ENCODE data around the gene LIX1L. TPM values are rescaled to one million over a fixed set of nuclear protein-coding genes. Genes with fewer than 3 reads are reported as not detected.

The LIX1L gene
- total RNA-seq, 1 experiment from 2014 or later = 12.4 TPM

DNA sequence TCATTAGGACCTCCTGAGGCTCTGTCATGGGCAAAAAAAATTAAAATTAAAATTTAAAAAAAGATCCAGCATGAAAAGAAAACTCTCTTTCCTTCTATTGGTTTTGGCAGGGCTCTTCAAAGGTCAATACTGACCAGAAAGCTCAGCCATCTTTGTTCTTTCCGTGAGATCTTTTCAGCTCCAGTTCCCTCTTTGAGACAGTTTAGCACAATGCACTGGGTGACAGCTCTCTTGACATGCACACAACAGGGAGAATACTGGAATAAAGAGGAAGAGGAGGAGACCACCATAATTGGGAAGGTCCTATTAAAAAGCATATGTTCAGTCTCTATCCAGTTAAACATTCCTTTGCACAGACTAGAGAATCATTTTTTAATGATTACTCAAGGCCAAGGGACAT lies 6.3 kb downstream of the LIX1L start:
- Histone ChIP-seq H3K9ac (ENCODE audit: low read length) (no peak overlapping the region), H3K27me3 (ENCODE audit: insufficient read depth, low read length) (no peaks in the 10 kb centered on the region), H3K4me3 (replicated peaks in 1 of 2; ENCODE audit: low read depth in 1 of 2, low read length in 2 of 2) (no peak overlapping the region), H2AFZ (ENCODE audit: low read depth, low read length, poor library complexity, severe bottlenecking) (no peak overlapping the region), H3K9me3 (ENCODE audit: control insufficient read depth in 1 of 2, insufficient read depth in 1 of 2, low read depth in 1 of 2, low read length in 2 of 2) (no peaks in the 10 kb centered on the region), H3K4me2 (ENCODE audit: low read length) (no peak overlapping the region), H4K20me1 (ENCODE audit: insufficient read depth) (no peaks in the 10 kb centered on the region), H3K9me2 (ENCODE audit: insufficient read depth) (no peaks in the 10 kb centered on the region), H3K79me2 (ENCODE audit: insufficient read depth, low read length) (no peaks in the 10 kb centered on the region), H3K36me3 (ENCODE audit: control insufficient read depth in 1 of 2, insufficient read depth in 2 of 2, low read length in 2 of 2) (no peaks in the 10 kb centered on the region), H3K27ac (ENCODE audit: low read depth, low read length) (no peak overlapping the region), H3K4me1 (ENCODE audit: control insufficient read depth in 1 of 2, insufficient read depth in 2 of 2, low read length in 2 of 2) (peaks cover 2% of the 10 kb centered on the region in 2 experiments; a peak in 2 of 4 replicates)
- BruUV-seq (replicated peaks) = no TSS peak
- intact Hi-C loops (cut with micrococcal nuclease) = no loop called here
- RAD21 ChIA-PET (ENCODE audit: low non-redundant PET in 1 of 2, low total read pairs in 2 of 2, uncharacterized antibody in 2 of 2, unreplicated experiment in 2 of 2) = no interaction called here
- CTCF ChIA-PET = no interaction called here
- TF ChIP-seq EGR1 (IDR thresholded peaks at IDR 0.05; ENCODE audit: low read depth) (no peak), ZFX (IDR thresholded peaks at IDR 0.05) (no peak), SRF (IDR thresholded peaks at IDR 0.05; ENCODE audit: low read depth) (no peak), EZH2phosphoT487 (IDR thresholded peaks at IDR 0.05; ENCODE audit: borderline replicate concordance) (no peak), SIN3A (IDR thresholded peaks at IDR 0.05; ENCODE audit: low read depth) (no peak)
- no peak for ATAC-seq
- POLR2A ChIA-PET = interaction anchor here (1.0 kb wide), 1 partner anchor 24 kb away, joined by 3 read pairs; the partner anchor contains the start of gene RBM8A
- DNase-seq (ENCODE audit: low read depth, low spot score) = no peak

DNA sequence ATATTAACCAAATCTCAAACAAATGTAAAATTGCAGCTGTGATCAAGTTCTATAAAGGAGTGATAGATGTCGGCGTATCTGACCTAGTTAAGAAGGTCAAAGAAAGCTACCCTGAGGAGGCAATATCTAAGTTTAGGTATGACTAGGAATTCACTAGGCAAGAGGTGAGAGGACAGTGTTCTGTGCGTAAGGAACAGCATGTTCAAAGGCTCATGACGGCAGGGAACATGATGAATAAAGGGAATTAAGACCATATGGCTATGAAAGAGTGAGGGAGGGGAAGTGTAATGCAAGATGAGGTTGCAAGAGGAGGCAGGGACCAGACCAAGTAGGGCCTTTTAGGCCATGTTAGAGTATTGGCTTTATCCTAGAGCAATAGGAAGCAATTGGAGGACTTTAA lies 8.6 kb downstream of the LIX1L start:
- intact Hi-C loops (cut with micrococcal nuclease) = loop anchor here (10.0 kb wide), 1 partner anchor 56 kb away; no protein-coding TSS in a partner anchor
- POLR2A ChIA-PET = no interaction called here

More for the DNA sequence above, 8.6 kb downstream of the LIX1L start:
- H3K4me2 ChIP-seq (ENCODE audit: low read length) = no peak overlapping the region
- H3K4me3 ChIP-seq (replicated peaks in 1 of 2; ENCODE audit: low read depth in 1 of 2, low read length in 2 of 2) = no peak overlapping the region
- no peaks in the 10 kb centered on the region for H3K9me2 ChIP-seq (ENCODE audit: insufficient read depth)
- no peaks in the 10 kb centered on the region for H4K20me1 ChIP-seq (ENCODE audit: insufficient read depth)
- ChIA-PET RAD21 (ENCODE audit: low non-redundant PET in 1 of 2, low total read pairs in 2 of 2, uncharacterized antibody in 2 of 2, unreplicated experiment in 2 of 2) (interaction anchor here in 1 of 2 experiments (0.7 kb wide), 1 partner anchor 39 kb away, joined by 3 read pairs; no protein-coding TSS in a partner anchor), CTCF (interaction anchor here (1.1 kb wide), 1 partner anchor 9 kb away, joined by 3 read pairs; the partner anchor contains the start of gene LIX1L)
- H3K9ac ChIP-seq (ENCODE audit: low read length) = no peak overlapping the region
- no peak overlapping the region for H3K27ac ChIP-seq (ENCODE audit: low read depth, low read length)
- H3K4me1 ChIP-seq (ENCODE audit: control insufficient read depth in 1 of 2, insufficient read depth in 2 of 2, low read length in 2 of 2) = peaks cover 0 to 3% of the 10 kb centered on the region in 2 experiments; a peak in 1 of 4 replicates
- TF ChIP-seq SP1 (IDR thresholded peaks at IDR 0.05; ENCODE audit: low read depth) (no peak), EZH2phosphoT487 (IDR thresholded peaks at IDR 0.05; ENCODE audit: borderline replicate concordance) (no peak), RAD21 (IDR thresholded peaks at IDR 0.05; ENCODE audit: low read depth) (no peak), POLR2AphosphoS5 (IDR thresholded peaks at IDR 0.05; ENCODE audit: low read depth, low read length) (no peak), SIN3A (IDR thresholded peaks at IDR 0.05; ENCODE audit: low read depth) (no peak), JUND (IDR thresholded peaks at IDR 0.05) (no peak), TCF7L2 (IDR thresholded peaks at IDR 0.05; ENCODE audit: borderline replicate concordance, extremely low read depth, insufficient read depth, insufficient read length) (no peak), ELF1 (IDR thresholded peaks at IDR 0.05; ENCODE audit: borderline replicate concordance, low read depth) (no peak), SRF (IDR thresholded peaks at IDR 0.05; ENCODE audit: low read depth) (no peak), EGR1 (IDR thresholded peaks at IDR 0.05; ENCODE audit: low read depth) (no peak), ZFX (IDR thresholded peaks at IDR 0.05) (no peak), CEBPB (IDR thresholded peaks at IDR 0.05; ENCODE audit: low read depth) (no peak), ZBTB33 (IDR thresholded peaks at IDR 0.05; ENCODE audit: extremely low read depth, insufficient replicate concordance, low read length) (no peak), YY1 (IDR thresholded peaks at IDR 0.05; ENCODE audit: extremely low read depth, insufficient replicate concordance, low read depth, low read length) (no peak), MAX (IDR thresholded peaks at IDR 0.05) (no peak), POLR2A (IDR thresholded peaks at IDR 0.05; ENCODE audit: borderline replicate concordance, extremely low read depth, insufficient read depth, insufficient read length) (no peak), EZH2 (IDR thresholded peaks at IDR 0.05) (no peak)
- TF ChIP-seq, protein P1, sequence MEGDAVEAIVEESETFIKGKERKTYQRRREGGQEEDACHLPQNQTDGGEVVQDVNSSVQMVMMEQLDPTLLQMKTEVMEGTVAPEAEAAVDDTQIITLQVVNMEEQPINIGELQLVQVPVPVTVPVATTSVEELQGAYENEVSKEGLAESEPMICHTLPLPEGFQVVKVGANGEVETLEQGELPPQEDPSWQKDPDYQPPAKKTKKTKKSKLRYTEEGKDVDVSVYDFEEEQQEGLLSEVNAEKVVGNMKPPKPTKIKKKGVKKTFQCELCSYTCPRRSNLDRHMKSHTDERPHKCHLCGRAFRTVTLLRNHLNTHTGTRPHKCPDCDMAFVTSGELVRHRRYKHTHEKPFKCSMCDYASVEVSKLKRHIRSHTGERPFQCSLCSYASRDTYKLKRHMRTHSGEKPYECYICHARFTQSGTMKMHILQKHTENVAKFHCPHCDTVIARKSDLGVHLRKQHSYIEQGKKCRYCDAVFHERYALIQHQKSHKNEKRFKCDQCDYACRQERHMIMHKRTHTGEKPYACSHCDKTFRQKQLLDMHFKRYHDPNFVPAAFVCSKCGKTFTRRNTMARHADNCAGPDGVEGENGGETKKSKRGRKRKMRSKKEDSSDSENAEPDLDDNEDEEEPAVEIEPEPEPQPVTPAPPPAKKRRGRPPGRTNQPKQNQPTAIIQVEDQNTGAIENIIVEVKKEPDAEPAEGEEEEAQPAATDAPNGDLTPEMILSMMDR (IDR thresholded peaks at IDR 0.05 in 2 of 3, conservative IDR thresholded peaks at IDR 0.05 in 1 of 3; ENCODE audit: borderline replicate concordance in 1 of 3, insufficient read depth in 1 of 3, low read depth in 2 of 3, low read length in 2 of 3) = no peak
- no peaks in the 10 kb centered on the region for H3K36me3 ChIP-seq (ENCODE audit: control insufficient read depth in 1 of 2, insufficient read depth in 2 of 2, low read length in 2 of 2)
- no peaks in the 10 kb centered on the region for H3K79me2 ChIP-seq (ENCODE audit: insufficient read depth, low read length)
- no peak overlapping the region for H2AFZ ChIP-seq (ENCODE audit: low read depth, low read length, poor library complexity, severe bottlenecking)
- ATAC-seq = no peak
- BruUV-seq (replicated peaks) = no TSS peak
- H3K27me3 ChIP-seq (ENCODE audit: insufficient read depth, low read length) = no peaks in the 10 kb centered on the region
- no peak for DNase-seq (ENCODE audit: low read depth, low spot score)
- no peaks in the 10 kb centered on the region for H3K9me3 ChIP-seq (ENCODE audit: control insufficient read depth in 1 of 2, insufficient read depth in 1 of 2, low read depth in 1 of 2, low read length in 2 of 2)

All from HCT116 (cell line).